Mesodermal cell (in vitro differentiated cells): Measurements from ENCODE around the gene N4BP3. TPM values are rescaled to one million over a fixed set of nuclear protein-coding genes. Genes with fewer than 3 reads are reported as not detected.
"Not testable (repeated sequence)": the region's sequence is repeated elsewhere in the genome, so short reads cannot be mapped to it uniquely, and the experiment has no call there.

Experiments used
- H3K27ac ChIP-seq: 2 replicates; pipeline ENCODE4 v1.7.0; 2013; ENCODE audit warnings: mild to moderate bottlenecking, low read depth, low read length, moderate library complexity; ENCODE audit not compliant: severe bottlenecking
- H3K36me3 ChIP-seq: 2 replicates; pipeline ENCODE4 v1.7.1; 2013; ENCODE audit warnings: mild to moderate bottlenecking, low read length, moderate library complexity; ENCODE audit not compliant: control insufficient read depth, insufficient read depth
- H3K4me1 ChIP-seq: one replicate; pipeline ENCODE4 v1.7.1; 2013; ENCODE audit warnings: mild to moderate bottlenecking, low read length; ENCODE audit not compliant: insufficient read depth, control insufficient read depth, poor library complexity, severe bottlenecking
- H3K4me3 ChIP-seq: 2 replicates; pipeline ENCODE4 v1.7.0; 2013; ENCODE audit warnings: low read length, control low read depth, mild to moderate bottlenecking; ENCODE audit not compliant: insufficient read depth, poor library complexity, severe bottlenecking; ENCODE audit errors: extremely low read depth
- H3K9me3 ChIP-seq: 2 replicates; pipeline ENCODE4 v1.7.1; 2013; ENCODE audit warnings: mild to moderate bottlenecking, low read length, moderate library complexity; ENCODE audit not compliant: control insufficient read depth
- WGBS, 2 experiments: methylation state at CpG; one replicate each; pipeline ENCODE4 v1.1.5; 2013; ENCODE audit warnings: missing lambda C conversion rate in 2 of 2; ENCODE audit not compliant: insufficient coverage in 2 of 2; 5-methylcytosine and 5-hydroxymethylcytosine counted together
- polyA plus RNA-seq, 2 experiments: library from polyadenylated mRNA; stranded (reverse); fragments of 50-300 nt; gene quantifications; one replicate each; pipeline ENCODE4 v1.2.3, GENCODE V29; 2013

The N4BP3 gene
- 3.5 TPM for polyA plus RNA-seq (2013, experiment 1 of 2)
- 2.0 TPM for polyA plus RNA-seq (2013, experiment 2 of 2)

DNA sequence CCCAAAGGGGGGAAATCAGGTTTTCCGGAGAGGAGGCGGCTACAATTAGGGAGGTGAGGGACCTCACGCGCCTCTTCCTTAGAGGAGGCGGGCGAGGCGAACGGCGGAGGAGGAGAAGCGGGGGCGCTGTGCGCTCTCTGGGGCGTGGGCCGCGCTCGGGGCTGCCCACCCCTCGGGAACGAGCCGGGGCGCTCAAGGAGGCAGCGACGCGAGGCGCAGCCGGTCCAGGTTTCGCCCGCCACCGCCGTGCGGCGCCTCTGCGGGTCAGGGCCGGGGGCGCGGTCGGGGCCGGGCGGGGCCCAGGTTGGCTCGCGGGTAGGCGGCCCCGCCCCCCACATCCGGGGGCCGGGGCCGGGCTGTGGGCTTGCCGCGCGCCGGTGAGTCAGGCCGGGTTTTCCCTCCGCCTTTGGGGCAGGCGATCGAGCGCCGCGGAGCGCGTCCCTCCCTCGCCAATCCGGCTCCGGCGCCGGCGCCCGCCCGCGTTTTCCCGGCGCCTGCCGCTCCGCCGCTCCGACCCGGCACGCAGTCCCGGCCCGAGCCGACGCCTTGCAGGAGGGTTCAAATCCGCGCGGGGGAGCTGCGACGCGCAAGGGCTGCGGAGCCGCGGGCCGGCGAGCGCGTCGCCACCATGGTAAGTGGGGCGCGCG lies at the start of gene N4BP3:
N4BP3 (plus strand) TSS at position 392 of the 647 bp plus-strand sequence. CDS start 6,052 bp downstream, outside the sequence.
- Histone ChIP-seq H3K4me3 (peak within 1 kb of the TSS; percentile 56), H3K36me3 (no peaks in the 10 kb centered on the region), H3K9me3 (no peaks in the 10 kb centered on the region), H3K27ac (no peak within 1 kb of the TSS), H3K4me1 (peaks cover 26% of the 10 kb centered on the region)
- WGBS, 2 experiments: 1% methylated on average over 35 to 78 of the region's 96 CpGs

DNA sequence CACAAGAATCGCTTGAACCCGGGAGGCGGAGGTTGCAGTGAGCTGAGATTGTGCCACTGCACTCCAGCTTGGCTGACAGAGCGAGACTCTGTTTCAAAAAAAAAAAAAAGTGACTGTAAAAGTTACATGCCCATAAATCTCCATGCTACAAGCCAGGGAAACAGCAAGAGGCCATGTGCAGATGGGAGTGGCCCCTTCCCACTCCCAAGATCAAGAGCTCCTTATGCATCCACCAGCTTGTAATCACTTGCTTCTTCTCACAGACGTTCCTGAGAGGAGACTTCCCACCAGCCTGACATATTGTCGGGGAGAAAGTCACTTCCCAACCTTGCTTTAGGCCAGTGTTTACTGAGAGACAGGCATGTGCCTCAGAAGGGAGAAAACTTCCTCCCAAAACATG lies 45.6 kb upstream of the N4BP3 start:
- 76 to 83% methylated on average over 2 to 4 of the region's 6 CpGs for WGBS, 2 experiments
- H3K9me3 ChIP-seq: no peaks in the 10 kb centered on the region
- H3K27ac ChIP-seq: no peak overlapping the region
- no peaks in the 10 kb centered on the region for H3K4me1 ChIP-seq
- no peaks in the 10 kb centered on the region for H3K36me3 ChIP-seq
- H3K4me3 ChIP-seq: no peak overlapping the region

DNA sequence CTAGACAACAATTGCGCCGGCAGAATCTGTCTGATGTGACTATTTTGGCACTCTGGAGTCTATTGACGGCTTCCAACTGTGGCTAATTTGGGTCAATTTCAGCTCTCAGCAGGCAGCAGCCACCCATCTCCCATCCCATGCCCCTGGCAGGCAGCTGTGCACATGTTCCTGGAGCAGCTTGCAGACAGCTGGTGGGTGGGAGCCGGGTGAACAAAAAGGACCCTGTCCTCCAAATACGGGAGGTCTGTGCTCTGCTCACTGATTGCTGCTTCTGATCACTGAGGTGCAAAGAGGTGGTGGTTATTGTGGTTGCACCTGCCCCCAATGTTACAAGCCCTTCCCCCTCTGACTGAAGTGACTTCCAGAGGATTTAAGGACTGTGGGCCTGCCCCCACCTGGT lies 45.0 kb upstream of the N4BP3 start:
- Histone ChIP-seq H3K36me3 (no peaks in the 10 kb centered on the region), H3K4me3 (no peak overlapping the region), H3K9me3 (no peaks in the 10 kb centered on the region), H3K4me1 (no peaks in the 10 kb centered on the region), H3K27ac (no peak overlapping the region)
- WGBS, 2 experiments: 72 to 94% methylated on average over 3 to 4 of the region's 5 CpGs

DNA sequence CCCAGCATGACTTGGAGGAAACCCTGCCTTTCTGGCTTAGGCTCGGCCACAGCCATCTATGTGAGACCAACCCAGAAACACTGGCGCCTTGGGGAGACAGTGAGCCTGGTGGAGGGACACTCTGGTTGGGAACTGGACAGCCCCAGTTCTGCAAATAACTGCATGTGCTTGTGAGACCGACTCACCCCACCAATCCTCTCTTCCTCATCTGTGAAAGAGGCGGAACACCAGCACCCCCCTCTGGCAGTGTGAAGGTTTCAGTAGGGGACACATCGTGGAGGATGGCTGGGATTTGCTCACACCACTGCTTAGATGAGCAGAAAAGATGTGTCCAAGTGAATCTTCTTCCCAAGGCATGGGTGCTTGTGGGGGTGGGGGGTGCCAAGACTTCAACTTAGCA lies 43.4 kb upstream of the N4BP3 start:
- Histone ChIP-seq H3K4me3 (no peak overlapping the region), H3K27ac (no peak overlapping the region), H3K9me3 (no peaks in the 10 kb centered on the region), H3K4me1 (no peaks in the 10 kb centered on the region), H3K36me3 (no peaks in the 10 kb centered on the region)
- WGBS, 2 experiments: 33 to 50% methylated on average over 1 to 2 of the region's 5 CpGs

GRCh38 chr5:178071108-178071507 lies 42.2 kb upstream of the N4BP3 start:
- no peaks in the 10 kb centered on the region for H3K9me3 ChIP-seq
- H3K4me3 ChIP-seq: no peak overlapping the region
- WGBS, 2 experiments: 71 to 80% methylated on average over 1 of the region's 4 CpGs
- no peaks in the 10 kb centered on the region for H3K4me1 ChIP-seq
- H3K36me3 ChIP-seq: no peaks in the 10 kb centered on the region
- no peak overlapping the region for H3K27ac ChIP-seq

GRCh38 chr5:178072749-178073148 lies 40.6 kb upstream of the N4BP3 start:
- Histone ChIP-seq H3K9me3 (no peaks in the 10 kb centered on the region), H3K36me3 (no peaks in the 10 kb centered on the region), H3K4me3 (no peak overlapping the region), H3K4me1 (no peaks in the 10 kb centered on the region), H3K27ac (no peak overlapping the region)
- WGBS, 2 experiments: 86 to 88% methylated on average over 5 to 7 of the region's 10 CpGs

GRCh38 chr5:178074266-178074952 lies 38.9 kb upstream of the N4BP3 start:
- no peak overlapping the region for H3K27ac ChIP-seq
- H3K4me1 ChIP-seq: no peaks in the 10 kb centered on the region
- no peaks in the 10 kb centered on the region for H3K36me3 ChIP-seq
- no peaks in the 10 kb centered on the region for H3K9me3 ChIP-seq
- no peak overlapping the region for H3K4me3 ChIP-seq
- 72 to 77% methylated on average over 10 to 12 of the region's 14 CpGs for WGBS, 2 experiments

- WGBS, 2 experiments: 90 to 97% methylated on average over 3 of the region's 4 CpGs
- not testable (repeated sequence) for H3K4me3 ChIP-seq, H3K9me3 ChIP-seq, H3K4me1 ChIP-seq, H3K36me3 ChIP-seq, H3K27ac ChIP-seq
These were observed 36.4 kb upstream of the N4BP3 start for GRCh38 chr5:178076965-178077364.

DNA sequence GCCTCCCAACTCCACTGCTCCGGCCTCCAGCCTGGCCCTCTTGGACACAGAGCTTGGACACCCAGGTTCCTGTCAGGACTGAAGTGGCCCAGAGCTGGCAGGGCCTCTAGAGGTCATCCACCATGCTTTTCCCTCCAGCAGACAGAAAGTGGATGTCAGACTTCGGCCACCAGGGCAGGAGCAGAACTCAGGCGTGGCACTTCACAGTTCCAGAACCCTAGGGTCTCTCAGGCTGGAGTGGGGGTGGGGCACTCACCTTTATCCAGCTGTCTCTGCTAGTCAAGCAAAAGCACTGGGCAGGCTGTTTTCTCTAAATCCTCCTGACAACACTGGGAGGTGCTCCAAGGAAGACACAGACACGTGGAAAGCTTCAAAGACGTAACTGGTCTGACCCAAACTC lies 35.6 kb upstream of the N4BP3 start:
- no peaks in the 10 kb centered on the region for H3K9me3 ChIP-seq
- 85 to 92% methylated on average over 3 to 4 of the region's 5 CpGs for WGBS, 2 experiments
- H3K4me3 ChIP-seq: no peak overlapping the region
- H3K36me3 ChIP-seq: no peaks in the 10 kb centered on the region
- H3K27ac ChIP-seq: no peak overlapping the region
- no peaks in the 10 kb centered on the region for H3K4me1 ChIP-seq

DNA sequence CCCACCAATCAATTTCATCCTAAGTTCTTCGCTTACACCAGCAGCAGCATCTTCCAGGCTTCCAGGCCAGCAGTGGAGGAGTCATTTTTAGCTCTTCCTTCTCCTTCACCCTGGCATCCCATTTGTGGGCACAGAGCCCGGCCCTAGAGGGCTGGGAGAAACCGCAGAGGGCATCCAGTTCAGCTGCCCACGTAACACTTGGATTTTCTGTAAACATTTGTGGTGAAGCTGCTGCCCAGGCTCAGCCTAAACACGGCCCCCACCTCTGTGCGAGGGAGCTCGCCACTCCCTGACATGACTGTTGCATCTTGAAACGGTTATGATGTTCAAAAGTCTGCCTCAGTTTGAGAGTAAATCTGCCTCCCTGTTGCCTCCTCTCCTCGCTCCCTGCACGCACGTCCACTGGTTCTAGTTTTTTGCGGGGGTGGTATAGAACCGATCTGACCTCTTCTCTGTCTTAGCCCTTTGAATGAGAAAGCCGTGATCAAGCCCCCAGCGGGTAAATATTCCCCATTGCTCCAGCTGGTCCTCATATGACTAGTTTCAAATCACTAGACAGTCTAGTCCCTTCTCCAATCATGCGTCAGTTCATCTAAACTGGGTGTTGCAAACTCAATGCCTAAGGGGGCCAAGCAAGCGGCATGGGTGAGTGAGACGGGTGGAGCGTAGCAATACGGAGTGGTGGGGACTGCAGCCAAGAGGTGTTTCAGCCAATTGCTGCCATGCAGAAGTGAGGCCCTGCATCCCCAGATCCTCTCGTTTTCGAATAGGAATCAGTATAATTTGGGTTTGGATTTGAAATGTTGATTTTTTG lies 34.9 kb upstream of the N4BP3 start:
- Histone ChIP-seq H3K4me1 (no peaks in the 10 kb centered on the region), H3K4me3 (no peak overlapping the region), H3K27ac (no peak overlapping the region), H3K36me3 (no peaks in the 10 kb centered on the region), H3K9me3 (no peaks in the 10 kb centered on the region)
- WGBS, 2 experiments: 93 to 95% methylated on average over 21 to 22 of the region's 22 CpGs
